ENCODE measurements around the gene ALS2. TPM values are rescaled to one million over a fixed set of nuclear protein-coding genes. Genes with fewer than 3 reads are reported as not detected.

Gene ALS2
- total RNA-seq, 1 donor from 2014 or later = 28.4 TPM

DNA sequence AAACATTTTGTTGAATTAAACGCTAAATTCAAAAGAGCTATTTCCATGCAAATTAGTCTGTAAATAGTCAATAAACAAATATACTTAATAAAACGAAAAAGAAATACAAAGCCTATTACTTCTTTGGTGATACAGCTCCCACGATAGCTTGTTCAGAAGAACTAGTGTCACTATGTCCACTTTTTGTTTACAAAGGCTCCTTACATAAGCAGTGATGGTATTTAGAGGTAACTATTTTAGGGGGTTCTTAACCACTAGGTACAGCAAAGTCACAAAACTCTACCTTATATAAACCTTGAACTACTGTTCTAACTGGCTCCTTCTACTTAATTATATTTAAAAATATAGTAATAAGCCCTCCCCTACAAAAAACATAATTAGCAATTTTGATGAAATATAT lies 21.9 kb downstream of the ALS2 start:
- H3K36me3 Mint-ChIP-seq (ENCODE audit: low read depth) = peaks cover 21% of the 10 kb centered on the region

DNA sequence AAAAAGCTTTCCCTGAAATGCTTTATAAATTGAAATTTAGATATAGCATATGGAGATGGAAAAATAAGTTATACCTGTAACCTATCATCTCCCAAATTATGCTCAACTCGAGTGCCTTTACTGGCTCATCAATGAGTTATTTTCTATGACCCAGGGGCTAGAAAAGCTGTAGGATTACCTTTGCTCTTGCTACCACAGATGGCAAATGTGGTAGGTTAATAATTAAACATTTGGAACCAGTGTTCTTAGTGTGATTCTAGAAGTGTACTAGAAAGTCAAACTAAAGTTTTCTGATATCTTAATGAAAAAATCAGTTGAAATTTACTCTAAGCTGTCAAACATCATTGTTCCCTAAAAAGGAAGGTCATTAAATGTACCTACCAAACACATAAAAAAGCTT lies 22.5 kb downstream of the ALS2 start:
- H3K36me3 Mint-ChIP-seq (ENCODE audit: low read depth) = peaks cover 21% of the 10 kb centered on the region
- H3K9me3 Mint-ChIP-seq (ENCODE audit: low read depth) = no peaks in the 10 kb centered on the region
- no peak overlapping the region for H3K27ac Mint-ChIP-seq (ENCODE audit: unreplicated experiment)
- no peak overlapping the region for H3K4me3 Mint-ChIP-seq (ENCODE audit: unreplicated experiment)
- peaks cover 13% of the 10 kb centered on the region for H3K4me1 Mint-ChIP-seq (ENCODE audit: low read depth)
- TF ChIP-seq, protein P1, sequence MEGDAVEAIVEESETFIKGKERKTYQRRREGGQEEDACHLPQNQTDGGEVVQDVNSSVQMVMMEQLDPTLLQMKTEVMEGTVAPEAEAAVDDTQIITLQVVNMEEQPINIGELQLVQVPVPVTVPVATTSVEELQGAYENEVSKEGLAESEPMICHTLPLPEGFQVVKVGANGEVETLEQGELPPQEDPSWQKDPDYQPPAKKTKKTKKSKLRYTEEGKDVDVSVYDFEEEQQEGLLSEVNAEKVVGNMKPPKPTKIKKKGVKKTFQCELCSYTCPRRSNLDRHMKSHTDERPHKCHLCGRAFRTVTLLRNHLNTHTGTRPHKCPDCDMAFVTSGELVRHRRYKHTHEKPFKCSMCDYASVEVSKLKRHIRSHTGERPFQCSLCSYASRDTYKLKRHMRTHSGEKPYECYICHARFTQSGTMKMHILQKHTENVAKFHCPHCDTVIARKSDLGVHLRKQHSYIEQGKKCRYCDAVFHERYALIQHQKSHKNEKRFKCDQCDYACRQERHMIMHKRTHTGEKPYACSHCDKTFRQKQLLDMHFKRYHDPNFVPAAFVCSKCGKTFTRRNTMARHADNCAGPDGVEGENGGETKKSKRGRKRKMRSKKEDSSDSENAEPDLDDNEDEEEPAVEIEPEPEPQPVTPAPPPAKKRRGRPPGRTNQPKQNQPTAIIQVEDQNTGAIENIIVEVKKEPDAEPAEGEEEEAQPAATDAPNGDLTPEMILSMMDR (IDR thresholded peaks at IDR 0.05) = no peak
- H3K27me3 Mint-ChIP-seq (ENCODE audit: low read depth) = no peaks in the 10 kb centered on the region
- DNase-seq (ENCODE audit: low spot score) = no peak

More for the DNA sequence above, 21.9 kb downstream of the ALS2 start:
- H3K27me3 Mint-ChIP-seq (ENCODE audit: low read depth) = no peaks in the 10 kb centered on the region
- H3K27ac Mint-ChIP-seq (ENCODE audit: unreplicated experiment) = no peak overlapping the region
- no peaks in the 10 kb centered on the region for H3K9me3 Mint-ChIP-seq (ENCODE audit: low read depth)
- no peak overlapping the region for H3K4me3 Mint-ChIP-seq (ENCODE audit: unreplicated experiment)
- TF ChIP-seq, protein P1 (IDR thresholded peaks at IDR 0.05) = no peak
- peaks cover 13% of the 10 kb centered on the region for H3K4me1 Mint-ChIP-seq (ENCODE audit: low read depth)
- DNase-seq (ENCODE audit: low spot score) = no peak

DNA sequence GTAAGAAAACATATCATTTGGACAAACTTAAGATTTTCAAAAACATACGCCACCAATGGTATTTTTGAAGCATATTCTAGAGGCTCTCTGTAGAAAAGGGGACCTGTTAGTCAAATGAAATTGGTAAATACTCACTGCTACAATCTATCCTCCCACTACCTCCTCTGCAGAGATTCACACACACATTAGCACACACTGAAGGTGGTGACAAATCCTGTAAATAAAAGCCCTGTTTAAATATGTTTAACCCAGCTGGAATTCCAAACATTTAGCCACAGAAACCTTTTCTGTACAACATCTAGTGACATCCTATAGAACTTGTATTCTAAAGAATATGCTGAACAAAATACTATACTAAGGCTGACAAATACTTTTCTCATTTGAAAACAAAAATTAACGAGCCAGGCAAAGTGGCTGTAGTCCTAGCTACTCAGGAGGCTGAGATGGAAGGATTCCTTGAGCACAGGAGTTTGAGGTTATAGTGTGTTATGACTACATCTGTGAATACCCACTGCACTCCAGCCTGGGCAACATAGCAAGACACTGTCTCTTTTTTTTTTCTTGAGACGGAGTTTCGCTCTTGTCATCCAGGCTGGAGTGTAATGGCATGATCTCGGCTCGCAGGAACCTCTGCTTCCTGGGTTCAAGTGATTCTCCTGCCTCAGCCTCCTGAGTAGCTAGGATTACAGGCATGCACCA lies 25.9 kb downstream of the ALS2 start:
- Mint-ChIP-seq H3K36me3 (ENCODE audit: low read depth) (peaks cover 15% of the 10 kb centered on the region), H3K4me1 (ENCODE audit: low read depth) (peaks cover 14% of the 10 kb centered on the region), H3K27ac (ENCODE audit: unreplicated experiment) (no peak overlapping the region), H3K4me3 (ENCODE audit: unreplicated experiment) (no peak overlapping the region), H3K9me3 (ENCODE audit: low read depth) (no peaks in the 10 kb centered on the region), H3K27me3 (ENCODE audit: low read depth) (no peaks in the 10 kb centered on the region)
- TF ChIP-seq, protein P1 (IDR thresholded peaks at IDR 0.05) = no peak
- no peak for DNase-seq (ENCODE audit: low spot score)

DNA sequence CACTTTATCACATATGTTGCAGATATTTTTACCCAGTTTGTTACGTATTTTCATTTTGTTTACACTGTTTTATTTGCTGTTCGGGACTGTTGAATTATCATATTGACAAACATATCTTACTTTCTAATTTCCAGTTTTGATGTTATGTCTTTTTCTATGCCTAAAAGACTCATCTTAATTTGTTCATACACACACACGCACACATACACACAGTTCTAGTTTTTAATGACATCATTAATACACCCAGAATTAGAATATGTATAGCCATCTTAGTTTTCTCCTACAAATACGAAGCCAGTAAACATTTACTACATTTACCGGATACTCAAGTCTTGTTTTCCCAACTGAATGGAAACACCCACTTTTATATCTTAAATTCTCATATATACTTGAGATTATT lies 29.2 kb downstream of the ALS2 start:
- Mint-ChIP-seq H3K27me3 (ENCODE audit: low read depth) (no peaks in the 10 kb centered on the region), H3K4me3 (ENCODE audit: unreplicated experiment) (no peak overlapping the region), H3K4me1 (ENCODE audit: low read depth) (peaks cover 7% of the 10 kb centered on the region), H3K9me3 (ENCODE audit: low read depth) (no peaks in the 10 kb centered on the region), H3K27ac (ENCODE audit: unreplicated experiment) (no peak overlapping the region), H3K36me3 (ENCODE audit: low read depth) (peaks cover 17% of the 10 kb centered on the region)
- TF ChIP-seq, protein P1 (IDR thresholded peaks at IDR 0.05) = no peak
- DNase-seq (ENCODE audit: low spot score) = no peak

DNA sequence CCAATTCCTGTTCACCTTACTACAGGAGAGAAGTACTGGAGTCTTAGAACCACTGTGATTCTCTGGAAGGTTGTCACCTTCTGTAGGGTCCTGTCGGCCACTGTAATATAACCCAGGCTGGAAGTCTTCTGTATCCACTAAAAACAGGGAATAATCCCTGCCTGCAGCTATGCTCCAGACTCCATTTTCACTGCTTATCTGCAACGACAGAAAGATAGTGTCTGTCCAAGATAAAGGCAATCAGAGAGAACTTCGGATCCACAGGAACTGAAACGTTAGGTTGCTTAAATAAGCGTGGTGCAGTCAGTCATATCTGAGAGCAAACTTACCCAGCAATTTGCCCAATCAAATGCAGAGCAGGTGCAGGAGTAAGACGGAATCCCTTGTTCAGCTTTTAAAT lies 34.2 kb downstream of the ALS2 start:
- TF ChIP-seq, protein P1 (IDR thresholded peaks at IDR 0.05) = no peak
- Mint-ChIP-seq H3K36me3 (ENCODE audit: low read depth) (peaks cover 27% of the 10 kb centered on the region), H3K9me3 (ENCODE audit: low read depth) (no peaks in the 10 kb centered on the region), H3K27ac (ENCODE audit: unreplicated experiment) (no peak overlapping the region), H3K27me3 (ENCODE audit: low read depth) (no peaks in the 10 kb centered on the region), H3K4me3 (ENCODE audit: unreplicated experiment) (no peak overlapping the region), H3K4me1 (ENCODE audit: low read depth) (peaks cover 3% of the 10 kb centered on the region)
- DNase-seq (ENCODE audit: low spot score) = no peak
